Lung microvascular endothelial cell (primary cell): ENCODE data around the gene TULP1. TPM values are rescaled to one million over a fixed set of nuclear protein-coding genes. Genes with fewer than 3 reads are reported as not detected.

Experiments
- DNase-seq, 2 donors: peaks; one replicate each; pipeline versions ENCODE4 v3.0.0 to v3.0.0-alpha.2; 2010; ENCODE audit warnings: low read depth in 2 of 2
- total RNA-seq: library from RNA; depleted of rRNA; stranded (reverse); fragments of >200 nt; gene quantifications from 2 replicates; pipeline ENCODE4 v1.2.1, GENCODE V29; 2014

TULP1 gene
- total RNA-seq, 1 donor from 2014 or later, result not detected

GRCh38 chr6:35468181-35468979, 44.3 kb downstream of the TULP1 start, which contains the start of gene RPL10A:
Gene RPL10A (plus strand): TSS chr6:35468401. CDS start chr6:35468435, 34 bp downstream.
- DNase-seq, result peak; percentile 97 to 98

- DNase-seq, result no peak
Observed at GRCh38 chr6:35465646-35466045, 47.0 kb downstream of the TULP1 start.

DNA sequence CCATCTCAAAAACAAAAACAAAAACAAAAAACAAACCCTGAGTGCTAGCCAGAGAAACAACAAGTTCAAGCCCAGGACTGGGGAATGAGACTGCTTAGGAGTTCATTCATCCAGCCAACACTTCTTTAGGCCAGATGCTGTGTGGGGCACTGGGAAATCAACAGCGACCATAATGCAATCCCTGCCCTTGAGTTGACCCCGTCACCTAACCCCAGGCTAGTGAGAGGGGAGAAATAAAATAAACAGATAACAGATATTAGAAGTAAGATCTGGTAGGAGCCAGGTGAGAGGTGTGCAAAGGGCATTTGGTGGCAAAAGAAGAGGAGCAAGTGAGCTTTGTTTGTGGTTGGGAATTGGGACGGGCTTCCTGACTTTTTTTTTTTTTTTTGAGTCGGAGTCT, 49.4 kb downstream of the TULP1 start:
- no peak for DNase-seq

- no peak for DNase-seq
Observed at GRCh38 chr6:35461270-35461669, 51.4 kb downstream of the TULP1 start.

GRCh38 chr6:35457907-35458306, 54.8 kb downstream of the TULP1 start:
- DNase-seq, result no peak

- no peak for DNase-seq
Observed at GRCh38 chr6:35454391-35455110, 58.1 kb downstream of the TULP1 start.

DNA sequence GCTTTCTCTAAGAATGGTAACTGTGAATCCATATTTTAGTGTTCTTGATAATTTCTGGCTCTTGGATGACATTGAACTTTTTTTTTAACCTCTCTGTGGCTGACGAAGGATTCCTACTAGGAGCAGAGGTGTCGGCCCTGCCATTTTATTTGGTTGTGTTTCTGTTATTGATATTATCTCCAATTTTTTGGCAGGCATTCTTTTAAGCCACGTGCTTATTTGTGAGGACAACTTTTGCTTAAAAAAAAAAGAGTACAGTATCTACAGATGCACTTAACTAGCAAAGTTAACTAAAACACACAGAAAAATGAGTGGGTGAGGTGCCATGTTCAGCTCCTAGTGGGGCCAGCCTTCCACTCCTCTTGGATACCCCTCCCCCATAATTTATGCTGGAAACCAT, 59.5 kb downstream of the TULP1 start:
- no peak for DNase-seq

- peak; percentile 93 to 95 for DNase-seq
Observed at GRCh38 chr6:35452183-35453090, 60.3 kb downstream of the TULP1 start, which contains the start of gene FANCE. Gene FANCE (plus strand): TSS chr6:35452338. CDS start chr6:35452546, 208 bp downstream.

GRCh38 chr6:35451354-35452182, 61.1 kb downstream of the TULP1 start:
- peak in 1 of 2 donors; percentile 68 for DNase-seq

GRCh38 chr6:35449287-35449881, 63.3 kb downstream of the TULP1 start:
- peak; percentile 75 to 78 for DNase-seq

DNA sequence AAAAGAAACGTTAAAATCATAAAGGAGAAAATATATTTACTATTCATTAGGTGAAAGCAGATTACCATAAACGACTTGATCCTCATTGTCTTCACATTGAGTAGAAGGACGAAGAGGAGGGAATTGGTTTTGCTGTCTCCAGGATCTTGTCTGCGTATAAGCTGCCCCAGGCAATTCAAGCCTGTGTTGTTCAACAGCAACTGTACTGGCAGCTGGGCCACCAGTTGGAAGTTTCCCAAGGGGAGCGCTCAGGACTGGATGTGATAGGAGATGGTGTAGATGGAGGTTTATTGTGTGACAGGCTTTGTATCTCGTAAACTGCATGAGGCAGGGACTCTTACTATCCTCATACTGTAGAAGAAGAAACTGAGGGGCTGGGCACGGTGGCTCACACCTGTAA, 64.5 kb downstream of the TULP1 start:
- no peak for DNase-seq

Other genes with a start within 250 kb of the TULP1 start
- gene DEF6, start 215.1 kb downstream of the TULP1 start, total RNA-seq, result 0.20 and 0.65 TPM in 2 replicates
- gene PPARD, start 170.3 kb downstream of the TULP1 start, total RNA-seq, result 5.4 and 9.5 TPM in 2 replicates
- gene FANCE, start 60.6 kb downstream of the TULP1 start, total RNA-seq, result 8.7 and 12.7 TPM in 2 replicates
- 1,551 and 1,794 TPM in 2 replicates for gene RPL10A, start 44.5 kb downstream of the TULP1 start, total RNA-seq
- 0.20 and 0.22 TPM in 2 replicates for gene TEAD3, start 15.8 kb downstream of the TULP1 start, total RNA-seq
- 37.3 and 40.1 TPM in 2 replicates for gene FKBP5, start 176.0 kb upstream of the TULP1 start, total RNA-seq
- 0.22 and 0.40 TPM in 2 replicates for gene ARMC12, start 224.1 kb upstream of the TULP1 start, total RNA-seq